ENCODE data around the gene UIMC1. TPM values are rescaled to one million over a fixed set of nuclear protein-coding genes. Genes with fewer than 3 reads are reported as not detected.

Gene UIMC1
- total RNA-seq, 1 donor from 2014 or later: 62.6 TPM

DNA sequence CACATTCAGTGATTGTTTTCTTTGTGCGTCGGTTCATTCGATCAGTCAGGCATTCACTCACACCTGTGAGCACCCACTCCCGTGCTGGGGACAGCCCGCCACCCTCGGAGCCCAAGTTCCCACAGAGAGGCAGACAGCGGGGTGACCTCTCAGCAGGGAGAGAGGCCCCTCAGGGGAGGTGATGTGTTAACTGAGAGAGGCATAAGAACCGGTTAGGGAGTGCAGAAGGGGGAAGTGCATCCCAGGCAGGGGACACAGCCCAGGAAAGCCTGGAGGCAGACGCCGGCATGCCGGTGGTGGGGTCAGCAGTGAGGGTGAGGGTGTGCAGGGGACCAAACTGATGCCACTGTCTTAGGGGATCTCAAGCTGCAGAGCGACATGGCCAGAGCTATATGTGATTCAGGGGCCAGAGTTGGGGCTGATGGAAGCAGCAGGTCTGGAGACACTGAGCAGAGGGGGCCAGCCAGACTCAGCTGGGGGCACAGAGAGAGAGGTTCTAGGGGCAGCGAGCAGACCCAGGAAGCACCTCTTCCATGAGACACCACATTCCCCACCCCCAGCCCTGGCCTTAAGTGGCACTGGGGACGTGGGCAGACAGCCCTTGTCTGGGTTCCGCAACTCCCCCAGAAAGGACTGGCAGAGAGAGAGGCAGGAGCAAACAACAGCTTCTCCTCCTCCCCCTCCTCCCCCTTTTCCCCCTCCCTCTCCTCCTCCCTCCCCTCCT is 143.4 kb downstream of the UIMC1 start:
- H3K36me3 Mint-ChIP-seq (ENCODE audit: low read depth): no peaks in the 10 kb centered on the region

DNA sequence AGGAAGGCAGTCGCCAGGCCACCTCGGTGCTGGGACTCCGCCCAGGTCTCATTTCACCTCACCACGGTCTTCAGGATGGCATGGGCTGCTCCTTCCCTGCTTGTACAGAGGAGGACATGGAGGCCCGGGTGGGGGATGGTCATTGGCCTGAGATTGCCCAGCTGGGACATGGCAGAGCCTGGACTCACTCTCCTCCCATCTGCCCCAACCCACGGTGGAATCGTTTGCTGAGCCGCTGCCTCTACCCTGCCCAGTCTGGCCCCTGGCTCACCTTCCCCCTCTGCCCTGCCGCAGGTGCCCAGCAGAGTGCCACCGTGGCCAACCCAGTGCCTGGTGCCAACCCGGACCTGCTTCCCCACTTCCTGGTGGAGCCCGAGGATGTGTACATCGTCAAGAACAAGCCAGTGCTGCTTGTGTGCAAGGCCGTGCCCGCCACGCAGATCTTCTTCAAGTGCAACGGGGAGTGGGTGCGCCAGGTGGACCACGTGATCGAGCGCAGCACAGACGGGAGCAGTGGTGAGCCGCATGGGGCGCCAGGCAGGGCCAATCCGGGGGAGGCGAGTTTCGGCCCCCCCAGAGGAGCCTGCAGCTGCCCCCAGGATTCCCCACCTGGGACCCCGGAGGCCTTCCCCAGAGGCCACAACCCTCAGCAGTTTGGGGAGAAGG is 144.1 kb downstream of the UIMC1 start:
- Mint-ChIP-seq H3K4me3 (ENCODE audit: low read depth) (no peak overlapping the region), H3K9me3 (no peaks in the 10 kb centered on the region), H3K27ac (no peak overlapping the region), H3K27me3 (ENCODE audit: low read depth) (peaks cover 19% of the 10 kb centered on the region), H3K4me1 (ENCODE audit: low read depth) (peaks cover 1% of the 10 kb centered on the region), H3K36me3 (ENCODE audit: low read depth) (no peaks in the 10 kb centered on the region)
- intact Hi-C loops (cut with micrococcal nuclease): no loop called here
- no peak for DNase-seq (ENCODE audit: low spot score)

More for the DNA sequence above, 143.4 kb downstream of the UIMC1 start:
- no peak overlapping the region for H3K4me3 Mint-ChIP-seq (ENCODE audit: low read depth)
- no peak for DNase-seq (ENCODE audit: low spot score)
- intact Hi-C loops (cut with micrococcal nuclease): no loop called here
- peaks cover 21% of the 10 kb centered on the region for H3K27me3 Mint-ChIP-seq (ENCODE audit: low read depth)
- no peak overlapping the region for H3K27ac Mint-ChIP-seq
- H3K4me1 Mint-ChIP-seq (ENCODE audit: low read depth): peaks cover 1% of the 10 kb centered on the region
- H3K9me3 Mint-ChIP-seq: no peaks in the 10 kb centered on the region

DNA sequence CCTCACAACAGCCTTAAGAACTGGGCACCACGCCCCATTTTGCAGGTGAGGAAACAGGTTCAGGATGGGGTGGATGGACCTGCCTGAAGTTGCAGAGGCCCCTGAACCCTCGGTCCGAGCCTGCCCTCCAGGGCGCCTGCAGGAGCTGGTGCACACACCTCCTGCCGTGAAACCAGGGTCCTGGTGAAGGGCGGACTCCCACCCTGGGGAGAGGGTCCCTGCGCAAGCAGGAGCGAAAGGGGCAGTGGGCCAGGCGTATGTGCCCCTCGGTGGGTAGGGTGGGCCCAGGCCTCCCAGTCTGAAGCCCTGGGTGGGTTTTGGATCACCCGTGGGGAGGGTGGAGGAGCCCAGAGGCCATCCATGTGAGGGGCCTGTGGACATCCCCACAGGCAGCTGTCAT is 145.3 kb downstream of the UIMC1 start:
- no peaks in the 10 kb centered on the region for H3K9me3 Mint-ChIP-seq
- peaks cover 12% of the 10 kb centered on the region for H3K27me3 Mint-ChIP-seq (ENCODE audit: low read depth)
- peaks cover 1% of the 10 kb centered on the region for H3K4me1 Mint-ChIP-seq (ENCODE audit: low read depth)
- H3K36me3 Mint-ChIP-seq (ENCODE audit: low read depth): no peaks in the 10 kb centered on the region
- no peak overlapping the region for H3K4me3 Mint-ChIP-seq (ENCODE audit: low read depth)
- intact Hi-C loops (cut with micrococcal nuclease): no loop called here
- no peak overlapping the region for H3K27ac Mint-ChIP-seq
- no peak for DNase-seq (ENCODE audit: low spot score)

DNA sequence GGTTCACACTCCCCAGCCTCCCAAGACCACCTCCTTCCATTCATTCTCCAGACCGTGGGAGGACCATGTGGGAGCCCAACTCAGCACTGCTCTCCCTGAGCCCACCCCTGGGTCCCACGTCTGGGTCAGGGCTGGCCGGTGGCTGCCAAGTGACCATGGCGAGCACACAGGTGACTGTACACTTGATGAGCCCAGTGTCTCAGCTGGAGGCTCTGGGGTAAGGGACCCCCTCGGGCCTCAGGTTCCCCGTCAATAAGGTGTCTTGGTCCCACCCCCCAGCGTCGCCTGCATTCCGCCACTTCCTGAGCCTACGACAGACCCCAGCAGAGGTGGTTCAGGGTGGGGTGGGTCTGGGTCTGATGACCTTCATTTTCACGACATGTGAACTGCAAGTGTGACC is 146.2 kb downstream of the UIMC1 start:
- H3K4me1 Mint-ChIP-seq (ENCODE audit: low read depth): peaks cover 1% of the 10 kb centered on the region
- H3K4me3 Mint-ChIP-seq (ENCODE audit: low read depth): no peak overlapping the region
- DNase-seq (ENCODE audit: low spot score): no peak
- intact Hi-C loops (cut with micrococcal nuclease): no loop called here
- H3K9me3 Mint-ChIP-seq: no peaks in the 10 kb centered on the region
- peaks cover 5% of the 10 kb centered on the region for H3K27me3 Mint-ChIP-seq (ENCODE audit: low read depth)
- H3K27ac Mint-ChIP-seq: no peak overlapping the region
- no peaks in the 10 kb centered on the region for H3K36me3 Mint-ChIP-seq (ENCODE audit: low read depth)

DNA sequence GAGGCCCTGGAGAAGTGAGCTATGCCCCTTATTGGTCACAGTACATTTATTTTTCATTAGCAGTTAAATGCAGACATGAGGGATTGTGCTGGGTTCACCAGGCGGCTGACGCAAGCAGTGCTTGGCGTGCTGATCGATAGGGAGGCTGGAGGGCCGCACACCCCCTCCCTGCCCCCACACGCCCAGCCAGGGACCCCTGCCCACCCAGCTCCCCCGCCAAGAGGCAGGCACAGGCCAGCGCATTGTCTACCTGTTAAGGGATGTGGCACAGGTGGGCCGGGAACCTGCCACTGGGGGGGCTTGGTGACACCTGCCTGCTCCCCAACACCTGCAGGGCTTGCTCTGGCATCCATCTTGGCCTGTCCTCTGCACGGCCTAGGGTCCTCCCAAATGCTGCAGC is 146.7 kb downstream of the UIMC1 start:
- intact Hi-C loops (cut with micrococcal nuclease): no loop called here
- DNase-seq (ENCODE audit: low spot score): no peak
- peaks cover 1% of the 10 kb centered on the region for H3K4me1 Mint-ChIP-seq (ENCODE audit: low read depth)
- H3K4me3 Mint-ChIP-seq (ENCODE audit: low read depth): no peak overlapping the region
- peaks cover 4% of the 10 kb centered on the region for H3K27me3 Mint-ChIP-seq (ENCODE audit: low read depth)
- H3K9me3 Mint-ChIP-seq: no peaks in the 10 kb centered on the region
- H3K36me3 Mint-ChIP-seq (ENCODE audit: low read depth): no peaks in the 10 kb centered on the region
- no peak overlapping the region for H3K27ac Mint-ChIP-seq

DNA sequence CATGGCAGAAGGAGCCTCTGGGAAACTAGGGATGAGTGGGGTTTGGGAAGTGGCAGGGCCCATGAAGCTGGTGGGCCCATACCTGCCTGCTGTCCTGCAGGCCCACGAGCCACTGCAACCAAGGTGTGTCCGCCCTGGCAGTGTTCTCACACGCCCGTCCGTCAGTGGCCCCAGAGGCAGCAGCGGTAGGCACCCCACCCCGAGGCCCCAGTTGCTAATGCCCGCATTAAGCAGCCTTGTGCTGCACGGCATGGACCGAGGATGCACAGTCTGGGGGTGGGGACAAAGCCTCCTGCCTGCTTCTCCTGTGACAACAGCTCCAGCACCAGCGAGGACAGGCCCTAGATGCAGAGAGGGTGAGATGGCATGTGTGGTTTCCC is 148.7 kb downstream of the UIMC1 start:
- H3K36me3 Mint-ChIP-seq (ENCODE audit: low read depth): no peaks in the 10 kb centered on the region
- no peak overlapping the region for H3K27ac Mint-ChIP-seq
- H3K9me3 Mint-ChIP-seq: no peaks in the 10 kb centered on the region
- peaks cover under 1% of the 10 kb centered on the region for H3K27me3 Mint-ChIP-seq (ENCODE audit: low read depth)
- intact Hi-C loops (cut with micrococcal nuclease): no loop called here
- H3K4me1 Mint-ChIP-seq (ENCODE audit: low read depth): no peaks in the 10 kb centered on the region
- no peak overlapping the region for H3K4me3 Mint-ChIP-seq (ENCODE audit: low read depth)
- no peak for DNase-seq (ENCODE audit: low spot score)

DNA sequence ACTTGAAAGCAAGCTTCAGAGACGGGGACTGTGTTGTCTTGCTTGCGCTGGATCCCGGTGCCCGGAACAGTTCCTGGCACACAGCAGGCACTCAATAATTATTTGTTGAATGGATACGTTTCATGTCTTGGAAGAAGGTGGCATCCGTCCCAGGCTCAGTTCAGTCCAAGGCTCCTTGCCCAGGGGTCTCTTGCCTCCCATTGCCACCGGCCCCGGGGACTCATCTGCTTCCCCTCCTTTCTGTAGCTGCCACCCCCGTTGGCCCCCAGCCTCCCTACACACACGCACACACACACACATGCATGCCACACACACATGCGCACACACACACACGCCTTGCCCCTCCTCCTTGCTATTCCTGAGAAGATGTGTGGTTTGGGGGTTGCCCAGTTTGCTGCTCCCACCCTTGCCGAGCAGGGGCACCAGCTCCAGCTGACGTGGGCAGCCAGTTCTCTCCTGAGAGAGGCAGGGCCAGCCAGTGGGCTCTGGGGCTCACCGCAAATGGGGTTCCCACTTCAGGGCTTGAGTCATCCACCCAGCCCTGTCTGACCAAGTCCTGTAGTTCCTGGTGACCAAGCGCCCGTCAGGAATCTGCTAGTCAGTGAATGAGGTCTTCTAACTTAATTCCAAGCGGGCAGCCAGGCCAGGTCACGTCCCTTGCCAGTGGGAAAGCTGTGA is 149.2 kb downstream of the UIMC1 start:
- no peaks in the 10 kb centered on the region for H3K27me3 Mint-ChIP-seq (ENCODE audit: low read depth)
- no peaks in the 10 kb centered on the region for H3K4me1 Mint-ChIP-seq (ENCODE audit: low read depth)
- intact Hi-C loops (cut with micrococcal nuclease): no loop called here

DNA sequence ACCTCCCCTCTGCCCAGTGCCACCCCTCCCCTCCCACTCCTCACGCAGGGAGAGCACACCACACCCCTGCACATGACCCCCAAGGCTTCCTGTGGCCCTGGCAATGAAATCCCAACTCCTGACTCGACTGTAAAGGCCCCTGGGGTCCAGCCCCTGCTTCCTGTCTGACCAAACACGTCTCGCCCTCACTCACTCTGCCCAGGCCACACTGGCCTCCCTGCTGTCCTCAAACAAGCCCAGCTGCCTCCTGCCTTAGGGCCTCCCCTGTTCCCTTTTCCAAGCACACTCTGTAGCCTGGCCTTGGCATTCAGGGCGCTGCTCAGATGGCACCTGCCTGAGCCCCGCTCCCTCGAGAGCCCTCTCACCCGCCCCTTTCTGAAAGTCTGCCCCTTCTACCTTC is 149.8 kb downstream of the UIMC1 start:
- no peaks in the 10 kb centered on the region for H3K36me3 Mint-ChIP-seq (ENCODE audit: low read depth)

More for the DNA sequence above, 149.2 kb downstream of the UIMC1 start:
- Mint-ChIP-seq H3K9me3 (no peaks in the 10 kb centered on the region), H3K36me3 (ENCODE audit: low read depth) (no peaks in the 10 kb centered on the region), H3K4me3 (ENCODE audit: low read depth) (no peak overlapping the region), H3K27ac (no peak overlapping the region)
- no peak for DNase-seq (ENCODE audit: low spot score)

DNA sequence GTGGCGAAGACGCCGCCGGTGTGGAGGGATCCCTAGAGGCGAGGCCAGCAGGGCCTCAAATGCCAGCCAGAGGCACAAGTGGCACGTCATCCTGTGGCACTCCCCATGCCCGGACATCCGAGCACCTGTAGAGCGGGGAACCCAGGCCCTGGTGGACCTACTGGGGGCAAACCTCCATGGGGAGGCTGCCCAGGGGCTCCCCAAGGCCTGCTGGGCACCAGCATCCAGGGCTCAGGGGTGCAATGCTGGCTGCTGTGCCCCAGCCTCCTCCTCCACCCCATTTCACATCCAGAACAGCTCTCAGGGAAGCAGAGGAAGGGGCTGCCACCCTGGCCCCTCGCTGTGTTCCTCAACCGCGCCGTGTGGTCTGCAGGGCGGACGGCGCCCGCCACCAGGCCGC is 151.0 kb downstream of the UIMC1 start:
- Mint-ChIP-seq H3K27ac (no peak overlapping the region), H3K4me1 (ENCODE audit: low read depth) (no peaks in the 10 kb centered on the region), H3K4me3 (ENCODE audit: low read depth) (no peak overlapping the region), H3K36me3 (ENCODE audit: low read depth) (no peaks in the 10 kb centered on the region), H3K27me3 (ENCODE audit: low read depth) (no peaks in the 10 kb centered on the region), H3K9me3 (no peaks in the 10 kb centered on the region)
- intact Hi-C loops (cut with micrococcal nuclease): no loop called here
- no peak for DNase-seq (ENCODE audit: low spot score)

More for the DNA sequence above, 149.8 kb downstream of the UIMC1 start:
- no peak for DNase-seq (ENCODE audit: low spot score)
- no peaks in the 10 kb centered on the region for H3K27me3 Mint-ChIP-seq (ENCODE audit: low read depth)
- H3K4me1 Mint-ChIP-seq (ENCODE audit: low read depth): no peaks in the 10 kb centered on the region
- intact Hi-C loops (cut with micrococcal nuclease): no loop called here
- no peaks in the 10 kb centered on the region for H3K9me3 Mint-ChIP-seq
- no peak overlapping the region for H3K4me3 Mint-ChIP-seq (ENCODE audit: low read depth)
- H3K27ac Mint-ChIP-seq: no peak overlapping the region

Other genes starting within 250 kb of the UIMC1 start
- not detected in 2 replicates for gene UNC5A, start 196.2 kb downstream of the UIMC1 start, total RNA-seq
- 0.25 and 0.52 TPM in 2 replicates for gene HK3, start 107.4 kb downstream of the UIMC1 start, total RNA-seq
- 26.1 and 26.3 TPM in 2 replicates for gene ZNF346, start 15.9 kb upstream of the UIMC1 start, total RNA-seq
- 1.1 and 1.2 TPM in 2 replicates for gene FGFR4, start 80.1 kb upstream of the UIMC1 start, total RNA-seq
- gene NSD1, start 127.0 kb upstream of the UIMC1 start, total RNA-seq: 100.0 and 103 TPM in 2 replicates